HCT116 (cell line): ENCODE data around the gene C7orf25.

Experiments
- CTCF ChIP-seq, 3 experiments: fragments of 200-600 bp in 1 of 3; sonication (generic) in 1 of 3; IDR thresholded peaks in 2 of 3; conservative IDR thresholded peaks in 1 of 3; 2 replicates each; pipeline ENCODE4 v1.5.1; 2012 to 2017; ENCODE audit warnings: low read depth in 2 of 3, low read length in 2 of 3, antibody characterized with exemption in 1 of 3, borderline replicate concordance in 1 of 3, control low read depth in 1 of 3, mild to moderate bottlenecking in 1 of 3, mixed read lengths in 1 of 3, mixed run types in 1 of 3, moderate library complexity in 1 of 3; ENCODE audit not compliant: insufficient read depth in 1 of 3
- ELF1 ChIP-seq: IDR thresholded peaks from 2 replicates; pipeline ENCODE4 v1.6.1; 2012; ENCODE audit warnings: low read depth, borderline replicate concordance
- EZH2phosphoT487 ChIP-seq: fragments of 200-600 bp; IDR thresholded peaks from 2 replicates; pipeline ENCODE4 v1.6.1; 2018; ENCODE audit warnings: antibody characterized with exemption, borderline replicate concordance
- POLR2A ChIP-seq: IDR thresholded peaks from 2 replicates; pipeline ENCODE4 v1.7.0; 2011; ENCODE audit warnings: borderline replicate concordance; ENCODE audit not compliant: insufficient read depth, insufficient read length; ENCODE audit errors: extremely low read depth
- POLR2AphosphoS5 ChIP-seq: IDR thresholded peaks from 2 replicates; pipeline ENCODE4 v1.6.1; 2011; ENCODE audit warnings: mild to moderate bottlenecking, low read depth, low read length, moderate library complexity
- REST ChIP-seq: IDR thresholded peaks from 2 replicates; pipeline ENCODE4 v1.6.1; 2012; ENCODE audit warnings: low read depth
- SIN3A ChIP-seq: IDR thresholded peaks from 2 replicates; pipeline ENCODE4 v1.6.1; 2012; ENCODE audit warnings: low read depth
- ZBTB33 ChIP-seq: IDR thresholded peaks from 2 replicates; pipeline ENCODE4 v1.6.1; 2011; ENCODE audit warnings: mild to moderate bottlenecking, low read length, moderate library complexity; ENCODE audit not compliant: insufficient replicate concordance; ENCODE audit errors: extremely low read depth

- TF ChIP-seq EZH2phosphoT487 (no peak), REST (no peak), CTCF (IDR thresholded peaks at IDR 0.05 in 2 of 3, conservative IDR thresholded peaks at IDR 0.05 in 1 of 3; ENCODE audit: borderline replicate concordance in 1 of 3, insufficient read depth in 1 of 3, low read depth in 2 of 3, low read length in 2 of 3) (no peak), SIN3A (no peak), ELF1 (no peak), ZBTB33 (no peak), POLR2AphosphoS5 (no peak), POLR2A (no peak)
These were observed 2.1 kb upstream of the C7orf25 start for GRCh38 chr7:42914009-42914408.
